ENCODE data around the gene CCNG2.

CCNG2 gene

DNA sequence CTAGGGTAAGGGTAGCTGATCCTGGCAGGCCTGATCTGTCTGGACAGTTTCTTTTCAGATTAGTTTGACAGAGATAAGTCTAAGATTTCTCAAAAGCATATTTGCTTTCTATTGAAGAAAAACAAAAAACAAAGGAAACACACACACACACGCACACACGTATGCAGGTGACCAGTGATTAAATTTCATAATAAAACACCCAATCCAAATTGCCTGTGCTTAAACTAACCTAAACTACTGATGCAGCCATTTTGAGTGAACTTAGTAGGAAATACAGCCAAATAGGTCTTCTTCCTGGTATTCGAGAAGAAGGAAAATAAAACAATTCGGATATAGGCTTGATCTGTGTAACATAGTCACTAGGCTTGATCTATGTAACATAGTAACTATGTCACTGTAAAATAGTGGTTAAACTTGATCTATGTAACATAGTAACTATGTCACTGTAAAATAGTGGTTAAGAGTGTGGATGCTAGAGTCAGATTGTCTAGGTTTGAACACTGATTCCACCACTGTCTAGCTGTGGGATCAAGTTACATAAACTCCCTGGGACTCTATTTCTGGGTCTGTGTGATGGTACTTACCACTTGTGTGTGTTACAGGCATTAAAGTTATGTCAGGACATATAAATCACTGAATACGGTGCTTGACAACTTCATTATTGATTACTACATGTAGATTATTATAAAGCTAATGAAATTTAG is 9.8 kb upstream of the CCNG2 start:
- no peak for DNase-seq

DNA sequence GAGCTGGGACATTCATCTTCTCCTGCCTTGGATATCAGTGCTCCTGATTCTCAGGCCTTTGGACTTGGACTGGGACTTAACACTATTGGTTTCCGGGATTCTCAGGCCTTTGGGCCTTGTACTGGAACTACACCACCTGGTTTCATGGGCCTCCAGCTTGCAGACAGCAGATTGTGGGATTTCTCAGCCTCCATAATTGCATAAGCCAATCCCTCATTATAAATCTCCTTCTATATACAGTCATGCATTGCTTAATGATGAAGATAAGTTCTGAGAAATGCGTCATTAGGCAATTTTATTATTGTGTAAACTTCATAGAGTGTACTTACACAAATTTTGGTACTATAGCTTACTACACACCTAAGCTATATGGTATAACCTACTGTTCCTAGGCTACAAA is 8.9 kb upstream of the CCNG2 start:
- DNase-seq, result no peak

DNA sequence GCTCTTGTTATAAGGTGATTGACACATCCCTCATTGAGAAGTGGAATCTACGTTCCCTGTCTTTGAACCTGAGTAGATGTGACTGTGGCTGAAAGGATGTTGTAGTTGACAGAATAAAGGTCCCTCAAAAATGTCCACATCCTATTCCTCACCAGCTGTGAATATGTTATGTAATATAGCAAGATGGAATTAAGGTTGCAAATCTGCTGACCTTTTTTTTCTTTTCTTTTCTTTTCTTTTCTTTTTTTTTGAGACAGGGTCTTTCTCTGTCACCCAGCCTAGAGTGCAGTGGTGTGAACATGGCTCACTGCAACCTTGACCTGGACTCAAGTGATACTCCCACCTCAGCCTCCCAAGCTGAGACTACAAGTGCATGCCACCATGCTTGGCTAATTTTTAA is 7.2 kb upstream of the CCNG2 start:
- DNase-seq, result no peak

DNA sequence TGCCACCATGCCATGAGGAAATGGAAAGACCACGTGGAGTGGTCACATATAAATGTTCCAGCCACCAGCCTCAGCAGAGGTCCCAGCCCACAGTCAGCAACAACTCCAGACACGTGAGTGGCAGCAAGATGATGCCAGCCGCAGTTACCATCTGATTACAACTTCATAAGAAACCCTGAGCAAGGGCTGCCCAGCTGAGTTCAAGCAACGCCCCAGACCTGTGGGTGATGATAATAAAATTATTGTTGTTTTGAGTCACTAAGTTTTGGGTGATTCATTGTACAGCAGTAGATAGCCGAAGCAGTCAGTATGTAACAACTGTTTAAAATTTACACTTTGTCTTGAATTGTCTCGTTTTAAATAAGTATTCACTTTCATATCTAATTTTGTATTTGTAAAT is 5.8 kb upstream of the CCNG2 start:
- DNase-seq, result no peak

DNA sequence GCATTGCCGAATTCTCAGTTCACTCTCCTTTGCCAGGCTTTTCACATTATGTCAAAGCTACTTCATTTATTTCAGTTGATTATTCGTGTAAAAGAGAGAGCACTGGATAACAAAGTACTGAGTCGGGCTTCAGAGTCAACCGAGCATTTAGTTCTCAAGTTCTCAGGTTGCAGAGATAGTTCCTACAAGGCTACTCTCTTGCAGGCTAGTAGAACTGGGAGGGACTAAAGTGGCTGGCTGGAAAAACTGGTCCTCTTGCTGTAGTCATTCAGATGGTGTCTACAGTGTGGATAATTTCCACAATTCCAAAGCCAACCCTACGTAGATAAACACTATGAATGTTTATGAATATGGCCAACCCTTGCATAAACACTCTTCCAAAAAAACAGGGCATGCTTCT is 4.6 kb upstream of the CCNG2 start:
- DNase-seq, result peak; percentile 2 to 21

DNA sequence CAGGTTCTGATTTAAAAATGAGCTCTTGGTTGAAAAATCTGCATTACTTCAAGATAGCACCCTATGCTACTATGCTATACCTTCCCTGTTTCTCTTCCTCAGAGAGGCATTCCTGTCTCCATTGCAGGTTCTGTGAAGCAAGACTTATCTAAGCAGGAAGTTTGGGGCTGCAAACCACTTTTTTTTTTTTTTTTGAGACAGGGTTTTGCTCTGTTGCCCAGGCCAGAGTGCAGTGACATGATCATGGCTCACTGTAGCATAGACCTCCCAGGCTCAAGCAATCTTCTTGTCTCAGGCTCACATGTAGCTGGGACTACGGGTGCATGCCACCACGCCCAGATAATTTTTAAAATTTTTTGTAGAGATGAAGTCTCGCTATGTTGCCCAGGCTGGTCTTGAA is 4.0 kb upstream of the CCNG2 start:
- DNase-seq, result no peak

DNA sequence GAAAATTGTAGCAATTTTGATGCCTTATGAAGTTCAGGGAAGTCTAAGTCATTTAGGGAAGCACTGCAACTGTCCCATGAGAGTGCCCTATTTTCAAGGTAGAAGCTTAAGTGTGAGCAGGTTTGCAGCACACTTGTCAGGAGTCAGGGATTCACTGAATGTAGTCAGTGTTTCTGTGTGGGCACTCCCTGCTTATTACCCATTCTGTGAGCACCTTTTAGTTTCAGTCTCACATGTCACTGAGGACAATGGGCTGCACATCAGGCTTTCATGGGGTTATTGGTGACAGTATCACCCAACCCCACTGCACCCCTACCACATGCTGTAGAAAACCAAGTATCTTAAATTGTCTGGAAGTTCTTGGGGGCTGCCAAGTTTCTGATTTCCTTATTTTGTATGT is 2.9 kb upstream of the CCNG2 start:
- no peak for DNase-seq

DNA sequence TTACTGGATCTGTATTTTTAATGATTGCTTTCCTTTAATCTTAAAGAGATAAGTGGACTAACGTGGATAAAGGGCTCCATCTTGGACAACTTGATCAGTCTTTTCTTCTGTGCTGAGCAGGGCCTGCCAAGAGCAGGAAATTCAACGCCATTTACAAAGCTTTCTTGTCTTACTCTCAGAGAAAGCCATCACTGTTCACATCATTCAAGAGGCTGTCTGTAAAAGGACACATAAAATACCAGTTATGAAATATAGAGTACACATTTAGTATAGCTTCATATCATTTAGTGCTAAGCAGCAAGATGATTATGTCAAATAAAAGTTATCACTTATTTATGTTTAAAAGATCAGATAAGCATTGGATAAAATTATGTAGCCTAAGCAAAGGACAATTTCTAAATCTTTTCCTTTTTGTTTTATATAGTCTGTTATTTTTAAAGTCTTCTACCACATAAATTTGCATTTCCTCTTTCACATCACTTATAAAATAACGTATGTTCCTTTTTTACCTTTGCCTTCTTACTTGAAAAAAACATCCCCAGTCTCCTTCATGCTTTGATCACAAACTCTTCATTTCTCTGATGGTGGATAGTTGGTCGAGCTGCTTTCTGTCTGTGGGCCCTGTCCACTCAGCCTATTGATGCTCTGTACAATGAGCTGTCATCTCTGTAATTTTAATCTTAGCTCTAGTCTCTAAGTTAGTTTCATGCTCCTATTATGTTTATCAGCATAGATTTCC is 2.1 kb upstream of the CCNG2 start:
- DNase-seq, result no peak

DNA sequence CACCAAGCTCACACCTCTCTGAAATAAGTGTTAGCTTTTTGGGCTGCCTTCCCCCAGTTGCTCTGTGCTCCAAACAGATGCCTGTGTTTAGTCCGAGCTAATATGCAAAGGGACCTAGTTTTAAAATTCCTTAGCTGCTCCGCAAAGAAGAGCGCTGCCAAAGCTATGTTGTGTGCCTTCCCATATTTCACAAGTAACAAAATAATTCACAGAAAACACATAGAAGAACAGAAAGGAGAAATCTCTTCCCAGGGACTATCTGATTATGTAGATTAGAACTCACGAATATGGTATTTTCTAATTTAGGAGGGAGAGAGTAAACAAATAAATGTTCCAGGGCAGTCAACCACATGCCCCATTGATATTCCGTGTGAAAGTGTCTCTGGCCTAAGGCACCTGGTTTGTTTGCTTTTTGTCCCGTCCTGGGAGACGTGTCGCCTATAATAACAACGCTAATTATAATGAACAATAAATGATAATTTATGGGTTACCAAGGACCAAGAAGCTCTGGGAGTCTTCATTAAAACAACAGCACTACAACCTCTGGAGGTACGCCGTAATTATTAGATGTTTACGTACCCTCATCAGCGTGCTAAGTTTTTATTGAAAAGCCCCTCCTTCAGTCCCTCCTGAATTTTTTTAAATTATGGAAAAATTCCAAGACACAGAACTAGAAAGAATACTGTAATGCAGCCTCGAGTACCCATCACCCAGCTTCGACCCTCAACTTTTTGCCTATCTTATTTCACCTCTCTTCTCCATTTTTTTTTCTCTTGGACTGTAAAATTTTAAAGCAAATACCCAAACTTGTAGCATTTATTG is 1.2 kb upstream of the CCNG2 start:
- no peak for DNase-seq

DNA sequence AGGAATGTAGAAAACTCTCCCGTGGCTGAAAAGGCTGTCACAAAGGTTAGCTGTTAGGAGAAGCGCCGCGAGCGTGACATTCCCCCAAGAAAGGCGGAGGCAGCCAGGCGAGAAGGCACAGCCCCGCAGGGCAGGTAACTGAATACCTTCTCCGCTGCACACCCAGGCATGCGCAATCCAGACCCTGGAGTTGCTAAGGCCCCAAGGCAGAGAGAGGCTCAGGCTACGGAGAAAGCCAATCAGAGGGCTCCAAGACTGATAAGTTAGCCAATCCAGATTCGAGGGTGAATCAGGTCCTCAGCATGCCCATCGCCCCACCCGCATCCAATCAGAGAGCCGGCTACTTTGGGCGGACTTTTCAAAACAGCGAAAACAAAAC is 485 bp upstream of the CCNG2 start:
- DNase-seq, result peak; percentile 93 to 97

DNA sequence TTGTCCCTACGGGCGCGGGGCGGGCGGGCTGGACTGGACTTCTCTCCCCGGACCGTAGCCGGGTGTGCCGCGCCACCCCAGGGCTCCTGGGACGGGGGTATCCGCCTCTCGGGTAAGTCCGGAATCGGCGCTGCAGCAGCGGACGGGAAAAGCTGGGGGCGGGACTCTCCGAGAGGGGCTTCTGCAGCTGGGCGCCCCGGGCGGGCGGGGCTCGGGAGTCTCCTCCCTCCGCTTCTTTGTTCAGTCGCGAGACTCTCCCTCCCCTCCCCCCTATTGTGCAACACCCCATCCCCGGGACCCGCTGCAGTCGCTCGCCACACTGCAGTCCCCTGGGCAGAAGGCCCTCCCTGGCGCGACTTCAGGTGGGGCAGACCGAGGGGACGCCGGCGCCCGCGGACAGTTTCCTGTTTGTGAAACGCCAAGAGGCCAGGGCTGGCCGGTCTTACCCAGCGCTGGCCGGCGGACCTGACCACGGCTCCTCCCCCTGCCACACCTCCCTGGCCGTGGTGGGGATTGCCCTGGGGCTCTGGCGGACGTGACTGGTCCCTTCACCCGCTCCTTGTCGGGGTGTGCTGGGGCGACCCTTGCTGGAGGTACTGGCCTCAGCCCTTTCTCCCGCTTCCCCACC is 966 bp downstream of the CCNG2 start:
- peak; percentile 53 to 85 for DNase-seq

DNA sequence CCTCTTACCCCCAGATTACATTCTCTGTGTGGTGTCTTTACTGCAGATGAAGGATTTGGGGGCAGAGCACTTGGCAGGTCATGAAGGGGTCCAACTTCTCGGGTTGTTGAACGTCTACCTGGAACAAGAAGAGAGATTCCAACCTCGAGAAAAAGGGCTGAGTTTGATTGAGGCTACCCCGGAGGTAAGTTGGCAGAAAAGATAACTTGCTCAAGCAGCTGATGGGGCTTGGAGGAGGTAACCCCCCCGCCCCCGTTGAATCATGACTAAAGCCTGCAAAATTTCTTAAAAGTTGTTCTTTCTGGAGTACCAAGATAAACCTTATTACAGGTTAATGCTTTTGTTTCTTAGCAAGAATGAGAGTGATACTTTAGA is 1.5 kb downstream of the CCNG2 start:
- no peak for DNase-seq

DNA sequence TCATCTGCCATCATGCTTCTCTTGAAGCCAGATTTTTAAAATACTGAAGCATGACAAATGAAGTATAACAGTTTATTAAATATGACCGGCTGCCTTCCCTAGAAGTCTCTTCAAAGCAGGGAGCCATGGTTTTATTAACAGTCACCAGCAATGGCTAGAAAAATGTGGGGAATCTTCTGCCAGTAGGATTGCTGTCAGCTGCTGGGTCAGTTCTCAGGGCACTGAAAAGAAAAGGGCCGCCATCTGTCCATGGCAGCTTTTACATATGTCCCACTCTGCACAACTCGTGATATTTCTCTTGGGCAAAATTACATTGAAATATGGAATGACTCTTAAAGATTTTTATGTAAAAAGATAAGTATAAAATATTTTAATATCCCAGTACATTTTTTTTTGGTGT is 2.8 kb downstream of the CCNG2 start:
- no peak for DNase-seq

DNA sequence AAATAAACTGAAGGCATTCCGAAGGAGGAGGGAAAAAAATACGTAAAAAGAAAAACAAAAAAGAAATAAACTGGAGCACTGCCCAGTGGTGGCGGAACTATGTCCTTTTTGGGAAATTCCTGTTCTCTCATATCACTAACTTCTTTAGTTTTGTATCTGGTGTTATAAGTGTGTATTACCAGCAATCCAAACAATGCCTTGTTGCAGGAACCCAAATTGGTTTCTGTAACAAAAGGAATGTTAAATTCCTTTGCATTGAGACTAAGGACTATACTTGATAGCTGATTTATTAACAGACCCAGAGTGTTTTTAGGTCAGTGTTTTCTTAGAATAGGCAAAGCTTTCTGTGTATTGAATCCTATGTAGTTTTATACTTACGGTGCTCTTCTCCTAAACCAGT is 6.6 kb downstream of the CCNG2 start:
- no peak for DNase-seq

DNA sequence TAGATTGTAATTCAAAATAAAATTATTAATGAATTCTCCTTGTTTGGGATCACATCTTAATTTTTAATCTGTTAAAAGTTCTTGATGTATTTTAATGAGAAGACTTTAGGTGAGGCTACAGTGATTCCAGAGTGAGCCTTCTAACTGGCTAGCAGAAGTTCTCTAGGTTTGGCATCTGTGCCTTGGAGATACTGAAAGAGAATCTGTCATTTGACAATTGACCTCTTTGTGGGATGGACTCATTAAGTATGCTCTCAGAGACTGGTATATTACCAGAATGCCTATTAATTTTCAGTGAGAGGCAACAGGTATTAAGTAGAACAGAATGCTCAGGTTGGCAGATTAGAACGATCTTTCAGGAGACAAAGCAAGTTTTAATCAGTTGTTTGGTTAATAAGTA is 10.2 kb downstream of the CCNG2 start:
- DNase-seq, result no peak

DNA sequence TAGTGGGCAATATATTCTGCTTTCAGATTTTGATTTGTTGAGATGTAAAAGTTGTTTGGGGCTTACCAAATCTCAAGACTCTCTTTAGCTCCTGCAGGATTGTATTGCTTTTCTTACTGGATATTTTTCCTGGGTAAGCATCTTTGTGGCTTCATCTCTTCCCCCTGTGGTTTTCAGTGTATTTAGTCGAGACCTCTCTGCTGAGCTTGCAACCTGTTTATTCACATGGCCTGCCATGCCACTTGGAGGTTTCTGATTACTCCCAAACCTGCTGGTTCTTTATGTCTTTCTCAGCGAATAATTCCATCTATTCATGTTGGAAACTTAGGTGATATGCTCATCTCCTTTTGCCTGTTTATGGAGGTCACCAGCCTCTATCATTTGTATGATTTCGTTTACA is 10.9 kb downstream of the CCNG2 start:
- DNase-seq, result no peak

DNA sequence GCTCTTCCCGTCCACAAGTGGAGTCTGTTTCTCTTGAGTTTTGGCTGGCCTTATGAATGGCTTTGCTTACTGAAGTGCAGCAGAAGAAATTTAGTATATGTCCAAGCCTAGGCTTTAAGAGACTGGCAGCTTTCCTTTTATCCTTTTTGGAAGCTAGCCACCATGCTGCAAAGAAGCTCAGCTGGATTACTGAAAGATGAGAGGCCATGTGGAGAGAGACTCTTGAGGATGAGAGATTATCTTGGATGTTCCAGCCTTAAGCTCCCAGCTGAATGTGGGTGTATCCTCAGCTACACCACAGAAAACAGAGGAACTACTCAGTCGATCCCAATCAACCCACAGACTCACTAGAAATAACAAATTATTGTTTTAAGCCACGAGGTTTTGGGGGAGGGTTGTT is 12.5 kb downstream of the CCNG2 start:
- DNase-seq, result no peak

DNA sequence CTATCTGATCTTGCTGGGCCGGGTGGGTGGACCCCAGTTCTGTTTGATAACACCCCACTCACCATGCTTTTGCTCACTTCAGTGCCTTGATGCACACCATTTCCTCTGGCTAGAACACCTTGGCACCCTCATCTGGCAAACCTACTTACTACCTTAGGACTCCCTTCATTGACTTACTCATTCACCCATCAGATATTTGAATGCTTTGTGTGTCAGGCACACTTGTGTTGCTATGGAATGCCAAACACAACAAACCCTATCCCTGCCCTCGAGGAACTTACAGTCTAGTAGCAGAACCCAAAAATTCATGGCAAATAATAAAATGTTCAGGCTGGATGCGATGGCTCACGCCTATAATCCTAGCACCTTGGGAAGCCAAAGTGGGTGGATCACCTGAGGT is 13.9 kb downstream of the CCNG2 start:
- DNase-seq, result no peak

DNA sequence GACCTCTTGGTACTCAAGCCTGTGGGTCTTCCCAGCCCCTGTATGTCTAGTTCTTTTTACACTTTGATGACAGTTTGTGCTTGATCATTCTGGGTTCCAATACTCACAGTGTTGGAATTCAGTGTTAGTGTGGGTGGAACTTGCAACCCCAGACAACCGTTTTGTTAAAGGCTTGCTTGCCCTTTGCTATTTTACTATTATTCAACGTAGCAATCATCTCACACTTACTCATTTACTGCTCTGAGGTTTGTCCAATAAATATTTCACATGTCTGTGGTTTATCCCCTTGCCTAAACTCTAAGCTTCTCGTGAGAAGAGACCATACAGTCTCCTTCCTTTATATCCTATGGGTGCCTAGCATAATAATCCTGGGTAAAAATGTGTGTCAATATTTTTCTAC is 15.3 kb downstream of the CCNG2 start:
- DNase-seq, result no peak

DNA sequence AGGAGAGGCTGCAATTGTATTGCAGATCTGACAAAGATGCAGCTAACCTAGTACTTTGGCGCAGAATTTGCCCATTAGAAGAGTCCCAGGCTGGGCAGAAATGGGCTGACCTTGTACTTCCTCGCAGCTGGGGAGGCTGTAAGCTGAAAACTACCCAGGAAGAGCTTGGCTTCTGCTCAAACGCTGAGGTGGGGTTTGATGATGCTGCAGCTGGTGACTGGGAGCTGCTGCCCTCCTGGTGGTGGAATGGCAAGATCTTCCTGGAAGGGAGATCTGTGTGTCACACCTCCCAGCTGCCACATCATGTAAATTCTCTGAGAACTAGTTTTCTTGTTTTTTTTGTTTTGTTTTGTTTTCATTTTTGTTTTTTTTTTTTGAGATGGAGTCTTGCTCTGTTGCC is 17.4 kb downstream of the CCNG2 start:
- DNase-seq, result no peak

DNA sequence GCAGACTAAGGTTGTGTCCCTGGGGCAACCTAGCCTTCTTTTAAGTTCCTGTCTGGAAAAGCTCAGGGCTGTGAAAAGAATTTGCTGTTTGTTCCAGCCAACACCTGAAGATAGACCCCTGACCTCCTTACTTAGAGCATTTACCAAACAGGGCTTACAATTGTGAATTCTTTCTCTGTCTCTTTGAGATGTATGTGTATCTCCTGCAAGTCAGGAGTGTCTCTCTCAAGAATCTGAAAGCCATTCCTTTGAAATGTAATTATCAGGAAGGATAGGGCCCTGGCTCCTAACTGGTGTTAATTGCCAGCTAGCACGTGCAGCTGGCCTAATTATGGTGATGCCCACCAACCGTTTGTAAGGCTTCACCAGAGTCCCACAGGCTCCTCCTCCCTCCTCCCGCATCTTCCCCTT is 18.2 kb downstream of the CCNG2 start:
- DNase-seq, result no peak

DNA sequence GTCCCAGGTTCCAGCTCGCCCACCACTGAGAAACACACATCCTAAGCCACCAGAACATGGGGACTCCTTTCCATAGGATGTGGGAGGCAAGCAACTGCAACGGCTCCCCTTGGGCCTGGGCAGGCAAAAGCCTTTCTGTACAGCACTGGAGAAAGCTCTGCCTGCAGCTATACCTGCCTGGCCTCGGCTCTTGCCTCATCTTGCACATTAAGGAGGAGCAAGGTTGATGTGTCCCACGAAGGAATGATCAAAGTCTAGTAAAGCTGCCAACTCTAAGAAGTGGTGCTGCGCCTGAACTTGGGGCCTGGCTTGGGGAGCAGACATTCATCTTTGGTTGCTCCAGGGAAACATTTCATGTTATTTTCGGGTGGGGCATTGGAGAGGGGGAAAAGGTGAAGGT is 19.6 kb downstream of the CCNG2 start:
- DNase-seq, result no peak

DNA sequence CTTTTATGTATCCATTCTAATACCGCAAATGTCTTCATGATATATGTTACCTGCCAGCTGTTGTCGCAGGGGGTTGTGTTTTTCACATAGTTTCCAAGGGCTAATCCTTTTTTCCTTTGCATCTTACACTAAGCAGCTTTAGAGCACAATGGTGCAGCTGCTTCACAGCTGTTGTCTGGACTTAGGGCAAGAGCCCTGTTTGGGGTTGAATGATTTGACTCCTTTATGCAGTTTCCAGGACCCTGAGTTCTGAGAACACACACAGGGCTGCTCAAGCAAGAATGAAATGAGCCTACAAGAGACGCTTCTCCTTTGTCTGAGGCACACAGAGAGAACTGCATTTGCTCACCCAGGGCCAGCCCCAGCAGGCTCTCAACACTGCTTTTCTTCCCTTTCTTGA is 20.2 kb downstream of the CCNG2 start:
- no peak for DNase-seq

DNA sequence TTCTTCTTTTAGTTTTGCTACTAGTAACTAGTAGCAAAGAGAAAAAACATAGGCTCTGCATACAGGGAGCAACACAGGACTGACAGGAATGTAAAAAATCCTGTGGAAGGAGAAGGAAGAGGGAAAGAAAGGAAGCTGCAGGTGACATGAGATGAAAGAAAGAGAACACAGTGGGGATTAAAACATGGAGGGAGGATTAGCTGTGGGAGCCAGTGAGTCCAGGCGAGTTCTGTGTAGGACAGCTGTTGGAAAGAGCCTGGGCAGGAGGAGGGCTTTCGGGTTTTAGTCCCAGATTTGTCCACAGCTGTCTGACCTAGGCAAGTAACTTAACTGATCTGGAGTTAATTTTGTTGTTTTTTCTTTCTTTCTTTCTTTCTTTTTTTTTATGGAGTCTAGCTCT is 21.6 kb downstream of the CCNG2 start:
- DNase-seq, result no peak

Data from NCI-H187 (cell line).